ACC112 (cell line): Measurements from ENCODE around the gene KCNA1.

Experiments used
- H2AFZ ChIP-seq: fragments of 200-600 bp; sonication (generic); one replicate; pipeline ENCODE4 v1.6.0; 2017; ENCODE audit warnings: antibody characterized with exemption, low read length; ENCODE audit not compliant: unreplicated experiment
- H3K27ac ChIP-seq: fragments of 200-600 bp; sonication (generic); 2 replicates; pipeline ENCODE4 v1.5.1; 2014; ENCODE audit warnings: low read depth, mild to moderate bottlenecking, antibody characterized with exemption, low read length, moderate library complexity
- H3K27me3 ChIP-seq: fragments of 200-600 bp; sonication (generic); 2 replicates; pipeline ENCODE4 v1.6.1; 2014; ENCODE audit warnings: mild to moderate bottlenecking, antibody characterized with exemption, low read length, moderate library complexity, mixed read lengths; ENCODE audit not compliant: insufficient read depth
- H3K36me3 ChIP-seq: fragments of 200-600 bp; sonication (generic); 2 replicates; pipeline ENCODE4 v1.6.1; 2016; ENCODE audit warnings: mild to moderate bottlenecking, antibody characterized with exemption, low read length, moderate library complexity, mixed read lengths; ENCODE audit not compliant: insufficient read depth
- H3K4me1 ChIP-seq: fragments of 200-600 bp; sonication (generic); one replicate; pipeline ENCODE4 v1.6.1; 2016; ENCODE audit warnings: low read length, mixed read lengths; ENCODE audit not compliant: insufficient read depth, unreplicated experiment, control insufficient read depth
- H3K4me3 ChIP-seq: fragments of 200-600 bp; sonication (generic); 2 replicates; pipeline ENCODE4 v1.5.1; 2014; ENCODE audit warnings: mild to moderate bottlenecking, low read depth, low read length
- H3K79me2 ChIP-seq: fragments of 200-600 bp; sonication (generic); one replicate; pipeline ENCODE4 v1.6.0; 2016; ENCODE audit warnings: low read length; ENCODE audit not compliant: control insufficient read depth, unreplicated experiment, insufficient read depth

Gene KCNA1

DNA sequence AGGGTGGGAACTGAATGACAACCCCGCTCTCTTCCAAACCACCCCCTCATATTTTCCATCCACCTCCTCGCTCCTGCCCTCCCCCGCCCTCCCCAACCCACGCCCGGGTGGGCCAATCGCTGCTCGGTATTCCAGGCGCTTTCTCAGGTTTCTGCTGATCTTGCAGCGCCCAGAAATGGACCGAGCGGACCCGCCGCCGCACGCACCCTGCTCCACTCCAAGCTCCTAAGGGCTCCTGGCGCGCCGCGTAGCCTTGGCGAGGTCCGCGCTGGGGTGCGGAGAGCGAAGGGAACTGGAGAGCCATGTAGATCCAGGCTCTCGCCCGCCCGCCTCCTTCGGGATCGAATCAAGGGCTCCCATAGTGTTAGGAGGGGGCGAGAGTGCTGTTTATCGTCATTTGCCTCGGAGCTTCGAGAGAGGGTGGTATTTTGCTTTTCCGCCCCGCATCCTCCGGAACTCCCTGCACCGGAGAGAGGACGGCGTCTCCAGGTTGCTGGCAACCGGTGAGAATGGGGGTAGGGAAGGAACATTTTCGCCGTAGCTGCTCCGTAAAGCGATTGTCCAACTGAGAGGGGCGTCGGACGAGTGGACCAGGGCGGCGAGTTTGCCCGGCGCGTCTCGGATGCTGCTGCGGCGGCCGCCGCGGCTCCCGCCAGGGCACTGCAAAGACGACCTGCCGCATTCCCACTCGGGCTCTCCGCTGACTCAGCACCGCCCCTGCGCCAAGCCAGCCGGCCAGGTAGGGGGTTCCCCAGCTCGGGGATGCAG is at the start of gene KCNA1:
Gene KCNA1, plus strand, starts transcription at position 172 of the 768 bp plus-strand sequence. CDS start 1,474 bp downstream, outside the sequence.
- no peaks in the 10 kb centered on the region for H3K4me1 ChIP-seq
- peak within 1 kb of the TSS; percentile 43; the same call in 1 of the 2 replicates for H3K4me3 ChIP-seq
- peaks cover 43% of the 10 kb centered on the region for H3K27me3 ChIP-seq
- H3K27ac ChIP-seq, result no peak within 1 kb of the TSS
- no peaks in the 10 kb centered on the region for H3K79me2 ChIP-seq
- no peaks in the 10 kb centered on the region for H3K36me3 ChIP-seq
- H2AFZ ChIP-seq, result no peak within 1 kb of the TSS

DNA sequence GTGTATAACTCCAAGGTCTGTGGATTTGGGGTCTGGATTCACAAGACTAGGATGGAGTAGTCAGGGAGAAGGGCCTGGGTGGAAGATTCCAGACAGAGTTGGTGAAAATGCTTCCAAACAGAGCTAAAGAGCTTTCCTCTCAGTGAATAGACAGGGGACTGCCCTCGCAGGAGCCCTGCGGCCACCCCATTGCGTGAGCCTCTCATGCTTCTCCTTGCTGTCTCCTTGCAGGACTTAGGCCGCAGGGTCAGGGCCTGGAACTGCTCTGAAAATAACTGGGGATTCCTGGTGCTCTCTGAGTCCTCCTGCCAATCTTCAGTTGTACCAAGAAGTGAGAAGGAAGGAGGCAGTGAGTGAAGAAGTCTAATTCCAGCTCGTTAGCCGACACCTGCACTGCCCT is 49.0 kb upstream of the KCNA1 start:
- H3K36me3 ChIP-seq, result no peaks in the 10 kb centered on the region
- H3K4me1 ChIP-seq, result no peaks in the 10 kb centered on the region
- no peaks in the 10 kb centered on the region for H3K79me2 ChIP-seq
- H3K27me3 ChIP-seq, result peaks cover 15% of the 10 kb centered on the region; the same call in 1 of the 2 replicates
- no peak overlapping the region for H3K4me3 ChIP-seq
- H2AFZ ChIP-seq, result no peak overlapping the region
- H3K27ac ChIP-seq, result no peak overlapping the region

DNA sequence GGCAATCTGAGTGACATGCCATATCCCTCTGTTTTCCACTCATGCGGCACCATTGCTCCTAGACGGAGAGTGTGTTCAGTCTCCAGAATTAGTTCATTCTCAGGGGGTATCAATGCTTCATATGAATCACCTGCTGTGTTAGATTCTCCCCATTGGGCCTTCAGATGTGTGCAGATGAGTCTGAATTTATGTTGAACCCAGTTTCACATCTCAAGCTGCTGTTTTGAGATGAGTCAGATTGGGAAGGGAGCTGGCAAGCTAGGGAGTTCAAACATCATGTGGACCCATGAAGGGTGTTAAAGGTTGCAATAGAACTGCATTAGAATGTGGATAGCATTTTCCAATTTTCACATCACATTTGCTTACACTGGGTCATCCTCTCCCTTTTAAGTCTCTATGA is 46.9 kb upstream of the KCNA1 start:
- H3K79me2 ChIP-seq, result no peaks in the 10 kb centered on the region
- H3K27me3 ChIP-seq, result 0 out of 2 replicates have a peak, but pooled peaks cover 7% of the 10 kb centered on the region
- H3K4me3 ChIP-seq, result no peak overlapping the region
- no peaks in the 10 kb centered on the region for H3K36me3 ChIP-seq
- no peak overlapping the region for H3K27ac ChIP-seq
- no peaks in the 10 kb centered on the region for H3K4me1 ChIP-seq
- no peak overlapping the region for H2AFZ ChIP-seq

DNA sequence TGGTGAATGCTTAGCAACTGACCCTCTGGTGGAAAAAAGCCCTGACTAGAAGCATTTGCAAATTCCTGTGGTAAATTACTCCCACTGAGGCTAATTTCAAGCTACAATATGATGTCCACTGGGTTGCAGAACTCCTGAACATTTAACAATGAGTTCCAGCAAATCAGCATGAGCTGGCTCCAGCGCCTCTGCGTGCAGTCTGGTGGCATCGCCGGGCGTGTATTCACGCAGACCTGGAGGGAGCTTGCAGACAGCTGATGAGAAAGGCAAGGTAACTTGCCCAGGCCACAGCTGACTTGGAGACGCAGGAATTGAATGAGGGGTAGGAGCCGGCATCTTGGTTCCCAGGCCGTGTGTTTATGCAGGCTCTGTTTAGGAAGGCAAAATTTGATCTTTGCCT is 45.1 kb upstream of the KCNA1 start:
- no peak overlapping the region for H3K4me3 ChIP-seq
- H2AFZ ChIP-seq, result no peak overlapping the region
- no peak overlapping the region for H3K27ac ChIP-seq
- H3K4me1 ChIP-seq, result no peaks in the 10 kb centered on the region
- H3K36me3 ChIP-seq, result no peaks in the 10 kb centered on the region
- H3K27me3 ChIP-seq, result 0 out of 2 replicates have a peak, but pooled peaks cover 2% of the 10 kb centered on the region
- no peaks in the 10 kb centered on the region for H3K79me2 ChIP-seq

DNA sequence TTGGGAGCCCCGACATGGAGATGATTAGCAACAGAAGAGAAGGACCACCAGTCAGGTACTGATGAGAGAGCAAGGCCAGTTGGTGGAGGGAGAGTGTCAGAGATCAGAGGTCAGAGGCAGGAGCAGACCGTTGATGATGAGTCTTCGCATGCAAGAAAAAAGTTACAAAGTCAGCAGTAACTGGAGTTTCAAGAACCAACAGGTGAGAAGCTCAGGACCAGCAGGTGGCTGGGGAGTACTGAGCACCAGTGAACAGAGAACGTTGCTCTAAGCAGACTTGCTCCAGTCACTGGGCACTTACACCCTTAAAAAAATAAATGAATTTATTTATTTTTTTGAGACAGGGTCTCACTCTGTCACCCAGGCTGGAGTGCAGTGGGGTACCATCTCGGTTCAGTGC is 44.5 kb upstream of the KCNA1 start:
- no peak overlapping the region for H3K4me3 ChIP-seq
- H3K36me3 ChIP-seq, result no peaks in the 10 kb centered on the region
- H3K27me3 ChIP-seq, result 0 out of 2 replicates have a peak, but pooled peaks cover 1% of the 10 kb centered on the region
- H3K4me1 ChIP-seq, result no peaks in the 10 kb centered on the region
- no peak overlapping the region for H3K27ac ChIP-seq
- H3K79me2 ChIP-seq, result no peaks in the 10 kb centered on the region
- no peak overlapping the region for H2AFZ ChIP-seq

DNA sequence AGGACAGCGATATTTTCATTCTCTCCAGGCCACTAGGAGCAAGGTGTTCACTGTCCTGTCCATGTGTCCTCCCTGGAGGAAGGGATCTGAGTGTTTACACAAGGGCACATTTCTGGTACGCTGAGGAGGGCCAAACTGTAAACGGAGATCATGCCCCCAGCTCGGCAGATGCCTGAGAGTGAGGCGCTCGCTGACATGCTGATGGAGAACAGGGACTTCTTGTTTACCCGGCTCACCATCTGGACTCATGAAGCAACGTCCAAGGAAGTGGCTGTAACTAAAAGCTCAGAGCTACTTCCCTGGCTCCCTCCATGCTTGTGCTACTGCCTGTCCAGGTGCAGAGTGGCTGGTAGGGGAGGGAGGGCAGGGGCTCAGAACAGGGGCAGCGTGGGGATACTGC is 43.4 kb upstream of the KCNA1 start:
- Histone ChIP-seq H3K36me3 (no peaks in the 10 kb centered on the region), H3K27me3 (no peaks in the 10 kb centered on the region), H2AFZ (no peak overlapping the region), H3K4me1 (no peaks in the 10 kb centered on the region), H3K4me3 (no peak overlapping the region), H3K27ac (no peak overlapping the region), H3K79me2 (no peaks in the 10 kb centered on the region)

DNA sequence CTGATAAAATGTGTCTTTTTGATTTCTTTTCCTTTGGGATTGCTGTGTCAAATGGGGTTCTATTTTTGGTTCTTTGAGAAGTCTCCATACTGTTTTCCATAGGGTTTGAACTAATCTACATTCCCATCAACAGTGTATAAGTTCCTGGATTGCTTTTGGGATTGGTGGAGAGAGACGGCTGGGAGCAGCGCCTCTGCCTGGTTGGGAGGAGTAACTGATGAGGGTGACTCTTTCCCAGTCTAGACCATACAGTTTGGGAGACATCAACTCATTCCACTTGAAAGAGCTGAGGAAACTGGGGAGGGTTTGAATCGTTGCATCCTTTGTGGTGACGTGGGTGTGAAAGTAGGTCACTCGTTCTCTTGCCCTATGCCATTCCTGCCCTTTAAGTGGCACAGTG is 42.3 kb upstream of the KCNA1 start:
- H3K4me1 ChIP-seq, result no peaks in the 10 kb centered on the region
- no peaks in the 10 kb centered on the region for H3K36me3 ChIP-seq
- no peaks in the 10 kb centered on the region for H3K79me2 ChIP-seq
- no peak overlapping the region for H2AFZ ChIP-seq
- no peak overlapping the region for H3K27ac ChIP-seq
- no peak overlapping the region for H3K4me3 ChIP-seq
- no peaks in the 10 kb centered on the region for H3K27me3 ChIP-seq

DNA sequence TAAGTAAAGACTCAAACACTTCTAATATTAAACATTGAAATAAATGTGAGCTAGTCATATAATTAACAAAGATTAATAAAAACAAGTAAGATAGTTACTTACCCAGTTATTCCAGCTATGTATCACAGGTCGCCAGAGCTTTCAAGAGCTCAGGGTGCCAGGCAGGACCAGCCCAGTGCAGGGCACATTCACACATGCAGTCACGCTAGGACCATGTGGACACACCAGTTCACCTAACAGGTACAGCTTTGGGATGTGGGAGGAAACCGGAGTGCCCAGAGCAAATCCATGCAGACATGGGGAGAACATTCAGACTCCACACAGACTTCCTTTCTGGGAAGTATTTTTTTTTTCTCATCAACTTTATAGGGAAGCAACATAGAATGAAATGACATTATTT is 39.3 kb upstream of the KCNA1 start:
- H3K4me1 ChIP-seq, result no peaks in the 10 kb centered on the region
- H3K79me2 ChIP-seq, result no peaks in the 10 kb centered on the region
- H2AFZ ChIP-seq, result no peak overlapping the region
- no peaks in the 10 kb centered on the region for H3K27me3 ChIP-seq
- no peaks in the 10 kb centered on the region for H3K36me3 ChIP-seq
- H3K4me3 ChIP-seq, result no peak overlapping the region
- no peak overlapping the region for H3K27ac ChIP-seq

DNA sequence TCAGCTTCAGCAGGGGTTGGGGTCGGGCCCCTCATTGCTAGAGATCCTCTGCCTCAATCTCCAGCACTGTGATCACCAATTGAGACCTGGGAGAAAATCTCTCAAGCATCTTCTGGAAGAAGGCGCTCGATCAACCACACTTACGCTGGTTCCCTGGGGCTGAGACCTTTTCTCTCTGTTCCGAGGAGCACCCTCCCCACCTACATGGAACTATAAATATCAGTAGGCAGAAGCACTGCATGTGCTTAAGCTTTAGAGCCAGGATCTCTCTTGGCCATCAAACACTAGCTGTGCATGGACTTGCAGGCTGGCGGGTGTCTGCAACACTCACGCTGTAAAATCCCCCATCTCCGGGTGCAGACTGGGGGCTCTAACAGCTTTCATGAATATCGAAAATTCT is 38.2 kb upstream of the KCNA1 start:
- no peaks in the 10 kb centered on the region for H3K36me3 ChIP-seq
- H3K27ac ChIP-seq, result no peak overlapping the region
- H3K4me1 ChIP-seq, result no peaks in the 10 kb centered on the region
- no peaks in the 10 kb centered on the region for H3K79me2 ChIP-seq
- no peak overlapping the region for H3K4me3 ChIP-seq
- H3K27me3 ChIP-seq, result no peaks in the 10 kb centered on the region
- H2AFZ ChIP-seq, result no peak overlapping the region

DNA sequence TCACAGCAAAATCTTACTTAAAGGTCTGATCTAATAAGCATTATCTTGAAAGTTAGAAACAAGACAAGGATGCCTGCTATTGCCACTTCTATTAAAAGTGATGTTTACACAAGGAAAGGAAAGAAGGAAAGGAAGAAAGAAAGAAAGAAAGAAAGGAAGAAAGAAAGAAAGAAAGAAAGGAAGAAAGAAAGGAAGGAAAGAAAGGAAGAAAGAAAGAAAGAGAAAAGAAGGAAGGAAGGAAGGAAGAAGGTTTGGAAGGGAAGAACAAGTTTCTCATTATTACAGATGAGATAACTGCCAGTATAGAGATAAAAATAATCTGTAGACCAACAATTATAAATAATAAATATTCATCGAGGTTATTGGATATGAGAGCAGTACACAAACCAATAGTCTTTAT is 35.8 kb upstream of the KCNA1 start:
- Histone ChIP-seq H3K4me1 (no peaks in the 10 kb centered on the region), H3K27ac (no peak overlapping the region), H3K36me3 (no peaks in the 10 kb centered on the region), H3K27me3 (no peaks in the 10 kb centered on the region), H2AFZ (no peak overlapping the region), H3K79me2 (no peaks in the 10 kb centered on the region), H3K4me3 (no peak overlapping the region)

DNA sequence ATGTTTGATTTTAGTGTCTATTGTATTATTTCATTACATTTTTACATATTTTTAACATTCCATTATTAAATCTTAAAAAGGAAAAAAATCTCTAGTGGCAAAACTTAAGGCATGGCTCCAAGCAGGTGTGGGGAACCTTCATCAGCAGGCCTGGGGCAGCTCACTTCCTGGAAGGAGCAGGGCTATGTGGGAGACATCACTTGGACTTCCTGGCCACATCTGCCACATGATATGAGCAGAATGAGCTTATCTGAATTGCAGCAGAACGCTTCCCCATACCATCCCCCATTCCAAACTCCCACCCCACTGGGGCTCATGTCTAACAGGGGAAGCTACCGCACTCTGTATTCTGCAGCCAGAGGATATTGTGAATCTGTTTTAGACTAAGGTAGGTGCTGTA is 35.0 kb upstream of the KCNA1 start:
- Histone ChIP-seq H2AFZ (no peak overlapping the region), H3K79me2 (no peaks in the 10 kb centered on the region), H3K4me3 (no peak overlapping the region), H3K27me3 (no peaks in the 10 kb centered on the region), H3K4me1 (no peaks in the 10 kb centered on the region), H3K36me3 (no peaks in the 10 kb centered on the region), H3K27ac (no peak overlapping the region)
